Measurements from ENCODE around the gene PCDHA4.
A peak's percentile ranks its signal among the peaks of the same experiment; 100 is the strongest.
"Not testable (repeated sequence)": the region's sequence is repeated elsewhere in the genome, so short reads cannot be mapped to it uniquely, and the experiment has no call there.

The PCDHA4 gene

GRCh38 chr5:140806834-140807775 is at the start of gene PCDHA4:
Gene PCDHA4, plus strand, starts transcription at chr5:140807068.
- FAIRE-seq (no peak), DNase-seq (ENCODE audit: low spot score) (peak; percentile 49)

- DNase-seq (ENCODE audit: low spot score), result no peak
- no peak for FAIRE-seq
These were observed 42.5 kb upstream of the PCDHA4 start for GRCh38 chr5:140764177-140764973.

GRCh38 chr5:140767444-140767843 is 39.4 kb upstream of the PCDHA4 start:
- DNase-seq (ENCODE audit: low spot score), result no peak
- no peak for FAIRE-seq

GRCh38 chr5:140780512-140780911 is 26.4 kb upstream of the PCDHA4 start:
- DNase-seq (ENCODE audit: low spot score) (no peak), FAIRE-seq (no peak)

GRCh38 chr5:140785905-140786686 is 20.8 kb upstream of the PCDHA4 start, which contains the start of gene PCDHA1:
Gene PCDHA1, plus strand, starts transcription at chr5:140786140.
- DNase-seq (ENCODE audit: low spot score) (peak; percentile 10), FAIRE-seq (no peak)

- not testable (repeated sequence) for DNase-seq (ENCODE audit: low spot score); FAIRE-seq
These were observed 19.4 kb upstream of the PCDHA4 start for GRCh38 chr5:140787422-140787821.

GRCh38 chr5:140787849-140788504 is 18.9 kb upstream of the PCDHA4 start:
- FAIRE-seq; DNase-seq (ENCODE audit: low spot score): not testable (repeated sequence)

- no peak for FAIRE-seq
- DNase-seq (ENCODE audit: low spot score), result no peak
These were observed 15.8 kb upstream of the PCDHA4 start for GRCh38 chr5:140791089-140791488.

- no peak for FAIRE-seq
- DNase-seq (ENCODE audit: low spot score), result no peak
These were observed 12.1 kb upstream of the PCDHA4 start, which contains the start of gene PCDHA2 for GRCh38 chr5:140794595-140795258. Gene PCDHA2, plus strand, starts transcription at chr5:140794852.

- DNase-seq (ENCODE audit: low spot score) (peak; percentile 10), FAIRE-seq (no peak)
These were observed 11.6 kb upstream of the PCDHA4 start for GRCh38 chr5:140795259-140795641.

- peak; percentile 5 for FAIRE-seq
- not testable (repeated sequence) for DNase-seq (ENCODE audit: low spot score)
These were observed 10.7 kb upstream of the PCDHA4 start for GRCh38 chr5:140796072-140796717.

GRCh38 chr5:140796718-140797095 is 10.2 kb upstream of the PCDHA4 start:
- no peak for DNase-seq (ENCODE audit: low spot score)
- FAIRE-seq, result no peak

- FAIRE-seq (no peak), DNase-seq (ENCODE audit: low spot score) (no peak)
These were observed 5.9 kb upstream of the PCDHA4 start, which contains the start of gene PCDHA3 for GRCh38 chr5:140800816-140801493. Gene PCDHA3, plus strand, starts transcription at chr5:140801057.

- FAIRE-seq (no peak), DNase-seq (ENCODE audit: low spot score) (no peak)
These were observed 5.4 kb upstream of the PCDHA4 start for GRCh38 chr5:140801494-140801841.

- FAIRE-seq; DNase-seq (ENCODE audit: low spot score): not testable (repeated sequence)
These were observed 4.5 kb upstream of the PCDHA4 start for GRCh38 chr5:140802381-140802780.

GRCh38 chr5:140802781-140803271 is 4.0 kb upstream of the PCDHA4 start:
- no peak for FAIRE-seq
- DNase-seq (ENCODE audit: low spot score), result no peak

- peak; percentile 20 for FAIRE-seq
- not testable (repeated sequence) for DNase-seq (ENCODE audit: low spot score)
These were observed 1.5 kb downstream of the PCDHA4 start for GRCh38 chr5:140808241-140808888.

GRCh38 chr5:140808889-140809291 is 2.0 kb downstream of the PCDHA4 start:
- DNase-seq (ENCODE audit: low spot score) (no peak), FAIRE-seq (no peak)
